DND-41 (cell line): ENCODE measurements around the gene MAT2A.

Experiments
- CTCF ChIP-seq: IDR thresholded peaks from 2 replicates; pipeline ENCODE4 v1.5.1; 2012; ENCODE audit warnings: borderline replicate concordance, low read length, moderate library complexity, mild to moderate bottlenecking; ENCODE audit not compliant: poor library complexity, severe bottlenecking; ENCODE audit errors: extremely low read depth
- EZH2 ChIP-seq: IDR thresholded peaks from 3 replicates; pipeline ENCODE4 v1.6.1; 2012; ENCODE audit warnings: borderline replicate concordance, low read depth, mild to moderate bottlenecking, moderate library complexity, low read length, inconsistent platforms; ENCODE audit not compliant: severe bottlenecking

- TF ChIP-seq CTCF: no peak
- no peak for TF ChIP-seq EZH2
These were observed 46.2 kb downstream of the MAT2A start for GRCh38 chr2:85584857-85585780.
